Measurements from ENCODE around the gene SORL1-AS1.

SORL1-AS1 gene

DNA sequence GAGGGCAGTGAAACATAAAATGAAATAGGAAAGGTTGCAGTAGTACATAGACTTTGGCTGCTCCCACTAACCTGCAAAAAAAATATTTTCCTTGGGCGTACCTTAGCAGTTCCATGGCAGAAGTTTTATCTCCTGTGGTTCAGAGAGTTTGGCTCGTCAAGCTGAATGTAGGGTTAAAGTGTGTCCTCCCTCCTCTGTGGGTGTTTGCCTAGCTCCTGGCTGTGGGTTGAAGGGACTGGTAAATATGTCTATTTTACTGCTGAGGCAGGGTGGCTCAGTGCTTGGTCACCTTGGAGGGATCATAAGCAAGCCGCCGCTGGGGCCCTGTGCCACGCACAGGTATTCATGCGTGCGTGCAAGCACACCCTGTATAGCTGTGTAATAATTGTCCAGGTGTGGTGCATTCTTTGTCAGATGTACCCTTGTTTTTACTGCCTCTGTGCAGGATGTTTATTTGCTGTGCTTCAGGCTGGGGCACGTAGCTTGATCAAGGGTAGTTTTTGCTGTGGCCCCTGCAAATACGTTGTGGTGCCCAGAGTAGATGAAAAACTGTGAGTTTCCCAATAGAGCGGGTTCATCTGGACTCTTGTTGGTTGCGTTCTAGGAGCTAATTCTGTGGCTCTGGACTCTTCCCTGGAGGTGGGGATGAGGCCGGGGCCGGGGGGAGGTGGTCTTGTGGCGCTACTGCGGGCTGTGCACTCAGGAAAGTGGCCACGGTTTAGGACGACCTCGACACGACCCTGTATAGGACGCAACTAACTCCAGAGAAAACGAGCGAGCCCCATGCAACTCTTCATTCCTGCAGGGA lies 1.4 kb downstream of the SORL1-AS1 start:
- no peak for DNase-seq

DNA sequence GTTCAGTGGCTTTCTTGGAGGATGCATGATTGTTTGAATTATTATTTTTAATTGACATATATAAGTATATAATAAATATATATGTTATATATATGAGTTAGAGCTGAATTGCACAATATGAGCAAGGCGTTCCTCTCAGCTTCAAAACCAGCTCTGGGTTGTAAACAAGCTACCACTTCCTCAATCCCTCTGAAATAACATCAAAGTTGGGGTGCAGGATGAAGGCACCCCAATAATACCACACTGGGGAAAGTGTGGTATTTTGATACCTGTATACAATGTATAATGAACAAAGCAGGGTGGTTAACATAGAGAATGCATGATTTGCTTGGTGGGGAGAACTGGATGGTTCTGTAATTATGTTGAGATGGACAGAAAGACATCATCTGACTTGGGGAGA lies 2.4 kb downstream of the SORL1-AS1 start:
- no peak for DNase-seq

DNA sequence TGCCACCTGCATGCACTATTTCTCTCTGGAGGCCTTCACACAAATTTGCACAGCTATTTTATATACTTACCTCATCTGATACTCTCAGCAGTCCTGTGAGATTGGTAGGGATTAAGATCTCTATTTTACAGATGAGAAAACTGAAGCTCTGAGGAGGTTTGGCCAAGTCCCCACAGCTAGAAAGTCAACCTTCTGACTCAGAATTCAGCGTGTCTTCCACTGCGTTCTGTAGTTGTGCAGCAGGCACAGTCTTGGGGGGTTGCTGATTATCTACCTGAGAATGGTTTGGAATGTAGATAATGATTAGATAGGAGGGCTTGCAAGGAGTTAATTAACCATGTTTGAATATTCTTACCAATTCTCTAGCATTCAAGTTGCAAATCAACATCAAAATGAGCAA lies 3.1 kb downstream of the SORL1-AS1 start:
- DNase-seq: no peak

DNA sequence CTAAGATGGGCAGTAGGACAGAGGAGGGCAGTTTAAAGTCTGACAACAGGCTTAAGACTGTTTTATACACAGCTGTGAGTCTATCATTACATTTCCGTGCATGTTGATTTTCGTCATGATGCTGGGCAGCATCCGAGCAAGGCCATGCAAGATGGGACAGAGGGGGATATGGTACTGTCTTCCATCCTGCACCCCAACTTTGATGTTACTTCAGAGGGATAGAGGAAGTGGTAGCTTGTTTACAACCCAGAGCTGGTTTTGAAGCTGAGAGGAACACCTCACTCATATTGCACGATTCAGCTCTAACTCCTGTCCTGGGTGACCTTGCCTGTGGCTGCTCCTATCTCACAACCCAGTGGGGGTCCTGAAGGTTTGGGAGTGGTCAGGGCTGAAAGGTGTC lies 3.6 kb downstream of the SORL1-AS1 start:
- no peak for DNase-seq

DNA sequence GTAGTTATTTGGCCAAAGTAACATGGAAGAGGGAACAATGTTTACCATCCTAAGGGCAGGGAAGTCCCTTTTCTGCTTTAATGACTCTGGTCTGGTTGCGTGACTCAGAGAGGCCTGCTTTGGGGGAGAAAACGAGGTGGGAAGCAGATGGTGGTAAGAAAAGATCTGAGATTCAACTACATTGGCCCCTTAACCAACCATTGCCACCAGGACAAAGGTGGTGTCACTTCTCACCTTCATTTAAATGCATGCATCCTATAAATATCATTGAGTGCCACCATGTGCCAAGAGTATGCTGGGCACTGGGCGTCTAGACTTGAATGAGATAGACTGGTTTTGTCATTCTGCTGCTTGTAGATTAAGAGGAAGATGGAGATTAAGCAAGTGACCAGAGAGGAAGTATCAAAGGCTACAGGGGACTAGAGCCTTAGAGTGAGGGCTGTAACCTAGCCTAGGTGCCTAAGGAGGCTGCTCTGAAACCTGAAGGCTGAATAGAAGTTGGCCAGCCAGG lies 4.3 kb downstream of the SORL1-AS1 start:
- peak; percentile 73 for DNase-seq

DNA sequence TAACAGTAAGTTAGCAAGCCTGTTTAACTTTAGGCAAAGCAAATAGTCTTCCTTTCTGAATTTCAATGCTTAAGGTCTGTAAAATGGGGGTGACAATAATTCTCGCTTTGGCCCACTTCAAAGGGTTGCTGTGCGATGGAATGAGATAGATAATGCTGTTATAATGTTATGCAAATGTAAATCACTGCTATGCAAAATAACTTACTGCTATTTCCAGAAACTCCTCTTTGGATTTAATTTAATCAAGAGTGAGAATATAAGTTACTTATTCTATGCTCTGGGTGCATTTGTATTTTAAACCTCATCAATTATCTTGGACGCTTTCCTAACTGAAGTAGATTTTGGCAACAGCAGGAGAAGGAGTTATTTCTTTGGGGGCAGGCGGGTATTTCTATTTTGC lies 4.8 kb downstream of the SORL1-AS1 start:
- no peak for DNase-seq

DNA sequence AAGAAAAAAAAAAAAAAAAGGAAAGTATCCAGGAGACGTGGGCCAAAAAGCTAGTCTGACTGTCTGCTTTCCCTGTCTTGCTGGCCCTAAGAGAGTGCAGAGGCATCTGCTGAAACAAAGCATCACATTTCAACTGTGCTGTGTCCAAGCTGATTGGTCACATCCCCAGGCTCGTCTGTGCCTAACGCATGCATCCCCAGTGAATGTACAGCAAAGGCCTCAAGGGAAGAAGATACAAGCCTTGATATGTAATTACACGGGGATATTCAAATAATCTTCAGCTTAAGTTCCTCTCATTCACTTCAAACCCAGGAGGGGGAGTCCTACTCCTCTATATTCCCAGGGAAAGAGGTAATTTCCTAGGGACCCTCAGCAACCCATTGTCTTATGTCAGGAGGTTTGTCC lies 6.0 kb downstream of the SORL1-AS1 start:
- peak; percentile 88 for DNase-seq

DNA sequence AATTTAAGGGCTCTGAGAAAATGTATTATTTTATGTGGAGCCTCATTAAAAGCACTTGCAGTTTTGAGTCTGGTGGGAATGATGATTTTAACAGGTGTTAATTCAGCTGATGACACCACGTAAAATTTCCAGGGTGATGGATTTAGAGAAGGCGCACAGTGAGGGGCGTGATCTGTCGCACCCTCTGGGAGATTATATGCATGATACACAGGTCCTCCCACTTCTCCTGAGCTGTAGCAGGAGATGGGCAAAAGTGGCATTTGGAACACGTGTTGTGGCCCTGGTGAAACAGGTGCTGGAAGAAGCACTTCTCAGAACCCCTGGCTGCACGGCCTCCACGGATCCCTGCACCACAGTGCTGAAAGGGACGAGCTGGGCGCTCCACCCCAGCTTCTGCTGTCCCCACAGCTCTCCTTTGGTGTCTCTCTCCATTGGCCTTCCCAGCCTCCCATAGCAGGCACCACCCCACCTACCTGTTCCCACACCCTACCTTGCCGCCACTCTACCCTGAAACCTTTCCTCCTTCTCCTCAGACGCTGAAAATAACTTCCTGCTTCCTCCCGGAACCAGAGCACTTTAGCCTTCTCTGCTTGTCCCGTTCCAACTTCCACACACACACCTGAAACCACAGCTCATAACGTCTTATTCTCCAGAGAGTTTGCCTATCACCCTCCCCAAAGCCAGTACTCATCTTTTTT lies 7.5 kb downstream of the SORL1-AS1 start:
- DNase-seq: no peak

DNA sequence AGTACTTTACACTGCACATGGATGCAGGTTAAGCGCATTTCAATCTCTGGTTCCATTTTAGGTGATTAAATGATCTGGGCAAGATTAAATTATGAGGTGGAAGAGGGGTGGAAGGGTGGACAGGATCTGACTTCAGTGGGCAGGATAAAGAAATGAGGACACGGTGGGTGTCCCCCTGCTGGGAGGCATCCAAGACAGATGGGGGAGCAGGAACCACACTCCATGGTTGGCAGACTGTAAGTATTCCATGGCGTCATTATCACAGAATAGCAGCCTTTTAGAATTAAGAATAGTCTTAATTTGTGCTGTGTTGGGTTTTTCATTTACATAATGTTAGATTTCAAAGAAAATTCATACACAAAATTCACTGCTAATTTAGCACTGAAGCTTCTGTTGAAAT lies 8.2 kb downstream of the SORL1-AS1 start:
- DNase-seq: no peak

DNA sequence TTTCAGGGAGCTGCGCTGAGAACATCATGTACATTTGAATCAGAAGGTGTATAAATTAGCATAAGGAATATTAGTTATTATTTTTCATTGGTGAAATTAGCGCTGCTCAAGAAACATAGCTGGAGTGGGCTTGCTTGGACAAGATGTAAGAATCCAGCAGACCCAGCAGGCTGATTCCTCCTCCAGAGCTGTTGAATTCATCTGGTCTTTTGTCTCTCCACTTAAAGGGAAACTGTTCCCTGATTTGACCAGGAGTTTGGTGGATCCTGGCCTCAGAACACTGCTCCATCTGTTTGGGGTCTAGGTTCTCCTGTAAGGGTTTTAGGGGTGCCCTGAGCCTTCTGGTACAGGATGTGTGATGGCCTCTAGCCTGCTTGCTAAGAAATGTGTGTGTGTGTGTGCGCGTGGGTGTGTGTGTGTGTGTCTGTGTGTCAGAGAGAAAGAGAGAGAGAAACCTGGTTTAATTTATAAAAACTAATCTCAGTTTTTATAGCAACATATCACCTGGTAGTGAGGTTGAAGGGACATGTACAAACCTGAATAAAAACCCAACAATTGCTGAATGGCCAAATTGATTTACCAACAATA lies 9.0 kb downstream of the SORL1-AS1 start:
- DNase-seq: no peak

DNA sequence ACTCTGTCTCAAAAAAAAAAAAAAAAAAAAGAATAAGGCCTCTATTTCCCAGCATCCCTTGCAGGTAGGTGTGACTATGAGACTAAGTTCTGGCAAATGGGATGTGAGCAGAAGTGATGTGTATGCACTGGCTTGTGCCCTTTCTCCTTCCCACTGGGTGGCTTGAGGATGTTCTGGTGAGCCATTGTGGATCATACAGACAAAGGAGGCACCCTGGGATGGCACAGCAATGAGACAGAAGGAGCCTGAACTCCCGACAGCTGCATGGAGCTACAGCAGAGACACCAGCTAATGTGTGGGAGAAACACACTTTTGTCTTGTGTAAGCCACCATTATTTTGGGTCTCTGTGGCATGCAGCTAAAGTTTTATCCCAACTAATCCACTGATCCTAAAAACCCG lies 11.2 kb downstream of the SORL1-AS1 start:
- DNase-seq: no peak

DNA sequence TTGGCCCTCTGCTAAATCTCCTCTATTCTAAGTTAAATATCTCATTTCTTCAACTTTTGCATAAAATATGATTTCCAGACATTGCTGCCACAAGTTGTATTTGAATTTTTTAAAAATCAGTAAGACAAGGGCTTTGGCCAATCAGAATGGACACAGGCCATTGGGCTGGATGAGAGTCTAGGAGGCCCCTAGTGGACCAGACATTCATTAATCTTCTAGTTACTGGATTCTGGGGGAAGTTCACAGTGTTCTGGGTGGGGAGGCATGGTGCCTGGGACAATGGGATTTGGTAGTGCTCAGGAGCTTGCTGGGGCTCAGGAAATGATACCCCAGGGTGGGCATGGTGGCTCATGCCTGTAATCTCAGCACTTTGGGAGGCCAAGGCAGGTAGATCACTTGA lies 13.0 kb downstream of the SORL1-AS1 start:
- DNase-seq: no peak

DNA sequence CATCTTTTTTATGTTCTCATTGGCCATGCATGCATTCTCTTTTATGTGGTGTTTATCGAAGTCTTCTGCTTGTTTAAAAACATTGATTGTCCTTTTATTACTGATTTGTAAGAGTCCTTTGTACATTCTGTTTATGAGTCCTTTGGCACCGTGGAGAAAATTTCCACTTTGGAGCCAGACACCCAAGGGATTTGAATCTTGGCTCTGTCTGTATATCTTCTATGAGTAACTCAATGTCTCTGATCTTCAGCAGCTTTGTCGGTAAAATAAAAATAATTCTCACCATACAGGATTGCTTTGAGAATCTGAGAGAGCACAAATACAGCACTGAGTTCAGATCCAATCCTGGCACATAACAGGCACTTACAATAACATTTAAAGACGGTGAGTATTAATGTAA lies 13.4 kb downstream of the SORL1-AS1 start:
- no peak for DNase-seq

DNA sequence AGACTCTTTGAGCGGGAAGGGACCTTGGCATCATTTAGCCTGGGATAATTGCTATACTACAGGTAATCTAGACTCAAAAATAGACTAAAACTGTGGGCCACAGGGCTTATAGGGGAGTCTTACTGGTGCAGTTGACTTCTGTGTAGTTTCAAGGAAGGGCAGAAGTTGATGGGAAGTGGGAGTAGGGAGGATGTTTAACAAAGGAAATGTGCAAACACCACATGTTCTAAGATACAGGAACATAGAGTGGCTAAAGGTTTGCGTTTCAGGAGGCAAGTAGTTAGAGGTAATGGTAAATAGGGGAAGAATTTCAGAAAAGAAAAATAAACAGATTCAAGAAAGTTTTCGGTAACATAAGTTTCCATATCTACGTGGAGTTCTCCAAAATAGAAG lies 15.1 kb downstream of the SORL1-AS1 start:
- no peak for DNase-seq

DNA sequence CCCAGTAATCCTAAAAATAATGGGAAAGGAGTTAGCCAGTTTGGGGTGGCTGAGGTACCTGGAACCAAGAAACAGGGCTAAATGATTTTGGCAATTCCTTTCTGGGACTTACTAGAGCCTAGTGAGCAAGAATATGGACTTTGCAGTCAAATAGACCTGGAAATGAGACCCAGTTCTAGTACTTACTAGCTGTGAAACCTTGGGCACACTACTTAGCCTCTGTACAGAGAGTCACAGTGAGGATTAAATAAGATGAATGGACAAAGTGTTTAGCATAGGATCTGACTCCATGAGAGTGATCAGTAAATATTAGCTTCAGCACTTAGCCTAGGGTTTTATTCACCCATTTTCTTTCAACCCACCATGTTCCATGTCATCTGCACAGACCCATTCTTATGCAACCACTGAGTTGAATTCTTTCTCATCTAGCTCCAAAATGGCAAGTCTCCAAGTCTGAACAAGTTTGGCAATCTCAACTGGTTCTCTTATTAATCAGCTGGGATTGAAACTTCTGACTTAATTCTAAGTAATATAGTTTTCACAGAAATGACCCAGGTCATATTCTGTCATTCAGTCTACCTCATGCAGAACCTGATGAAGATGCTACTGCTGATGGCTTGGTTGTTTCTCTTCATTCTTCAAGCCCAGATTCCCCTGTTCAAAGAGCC lies 15.6 kb downstream of the SORL1-AS1 start:
- DNase-seq: no peak

DNA sequence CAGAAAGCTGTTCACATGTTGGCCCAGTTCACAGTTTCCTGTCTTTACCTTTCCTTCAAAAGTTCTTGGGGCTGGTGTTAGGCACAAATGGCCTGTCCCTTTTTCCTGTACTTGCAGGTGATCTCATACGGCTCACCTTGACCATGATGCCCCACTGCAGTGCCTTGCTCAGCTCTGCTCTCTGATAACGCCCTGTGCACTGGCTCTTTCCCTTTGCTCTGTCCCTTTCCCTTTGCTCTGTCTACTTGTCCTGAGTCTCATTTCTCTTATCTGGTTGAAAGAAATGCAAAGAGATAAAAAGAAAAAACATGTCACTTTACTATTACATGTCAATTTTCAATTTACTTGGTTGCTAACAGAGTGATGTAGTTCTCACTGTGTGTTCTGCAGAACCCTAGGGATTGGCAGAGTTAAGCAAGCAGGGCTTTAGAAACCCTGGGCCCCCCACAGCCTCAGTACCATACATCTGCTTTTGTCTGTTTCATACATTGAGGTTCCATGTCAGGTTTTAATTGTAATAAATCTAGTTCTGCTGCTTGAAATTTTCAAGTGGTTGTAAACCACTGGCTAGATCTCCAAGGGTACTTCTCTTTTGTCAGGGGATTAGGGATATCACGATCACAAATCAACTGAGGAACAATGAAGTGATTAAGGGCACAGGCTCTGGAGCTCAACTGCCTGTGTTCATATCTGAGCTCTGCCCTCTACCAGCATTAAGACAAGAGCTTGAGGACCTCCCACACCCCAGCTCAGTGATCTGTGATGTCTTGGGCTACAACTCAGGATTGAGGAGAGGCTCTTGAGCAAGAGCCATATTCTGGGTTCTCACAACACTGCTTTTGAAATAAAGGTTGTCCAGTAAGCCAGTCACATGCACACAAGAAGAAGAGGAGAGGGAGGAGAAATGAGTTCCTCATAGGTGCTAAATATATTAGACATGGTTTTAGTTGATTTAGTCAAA lies 16.9 kb downstream of the SORL1-AS1 start:
- no peak for DNase-seq

DNA sequence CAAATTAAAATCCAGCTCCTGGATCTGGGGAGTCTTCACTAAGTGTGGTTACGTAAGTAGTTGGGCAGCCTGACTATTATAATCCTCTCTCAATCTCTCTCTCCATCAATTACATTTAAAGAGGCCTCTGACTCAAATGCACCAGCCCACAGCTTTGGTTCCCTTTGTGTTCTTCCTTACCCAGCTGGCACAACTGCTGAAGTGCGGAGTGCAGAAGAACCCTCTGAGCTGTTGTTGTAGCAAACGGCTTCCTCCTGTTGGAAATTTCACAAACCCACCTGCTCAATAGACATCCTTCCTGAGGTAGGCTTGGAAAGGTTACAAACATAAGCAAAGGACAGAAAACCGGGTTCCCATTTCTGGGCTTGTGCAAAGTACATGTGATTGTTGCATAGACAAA lies 17.6 kb downstream of the SORL1-AS1 start:
- DNase-seq: no peak

DNA sequence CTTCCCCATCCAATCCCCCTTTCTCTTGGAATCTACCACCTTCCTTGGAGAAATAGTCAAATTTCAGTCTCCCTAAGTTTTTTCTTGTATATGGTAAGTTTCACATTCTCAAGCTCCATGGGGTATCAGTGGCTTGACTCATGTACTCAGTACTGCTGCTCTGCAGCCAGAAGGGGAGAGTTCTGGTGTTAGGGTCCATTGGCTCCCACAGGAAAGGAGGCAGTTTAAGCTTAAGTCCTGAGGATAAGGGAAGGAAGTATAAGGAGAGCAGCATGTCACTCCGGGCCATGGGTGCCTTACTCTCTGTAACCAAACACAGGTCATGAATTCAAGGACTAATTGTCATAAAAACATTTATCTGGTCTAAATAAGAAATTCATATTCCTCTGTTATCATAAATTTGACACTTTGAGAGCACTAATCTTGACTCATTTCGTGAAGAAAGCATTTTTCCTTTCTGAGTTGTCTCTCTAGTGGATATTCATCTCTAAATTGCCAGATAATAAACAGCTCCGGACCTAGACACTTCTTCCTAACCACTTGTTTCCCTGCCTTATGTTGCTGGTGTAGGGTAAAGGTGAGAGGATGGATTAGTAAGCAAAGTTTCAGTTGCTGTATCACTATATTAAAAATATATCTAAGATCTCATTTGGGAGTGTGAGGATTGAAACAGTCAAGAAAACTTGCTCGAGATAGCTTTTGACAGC lies 20.8 kb downstream of the SORL1-AS1 start:
- no peak for DNase-seq

DNA sequence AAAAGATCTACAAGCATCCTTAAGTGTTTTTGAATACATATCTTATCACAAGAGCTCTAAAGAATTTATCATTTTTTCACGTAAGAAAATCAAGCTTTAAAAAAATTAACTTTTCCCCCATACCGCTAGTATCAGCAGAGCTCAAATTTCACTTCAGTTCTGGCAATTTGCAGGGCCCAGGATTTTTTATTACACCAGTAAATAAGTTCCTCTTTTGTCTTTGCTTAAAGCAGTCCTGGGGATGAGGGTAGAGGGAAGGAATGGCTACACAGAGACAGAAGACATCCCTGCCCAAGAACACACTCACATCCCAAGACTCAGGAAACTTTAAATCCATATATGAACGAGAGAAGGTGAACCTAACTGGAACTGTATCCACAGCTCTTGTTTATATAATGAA lies 23.2 kb downstream of the SORL1-AS1 start:
- DNase-seq: no peak

DNA sequence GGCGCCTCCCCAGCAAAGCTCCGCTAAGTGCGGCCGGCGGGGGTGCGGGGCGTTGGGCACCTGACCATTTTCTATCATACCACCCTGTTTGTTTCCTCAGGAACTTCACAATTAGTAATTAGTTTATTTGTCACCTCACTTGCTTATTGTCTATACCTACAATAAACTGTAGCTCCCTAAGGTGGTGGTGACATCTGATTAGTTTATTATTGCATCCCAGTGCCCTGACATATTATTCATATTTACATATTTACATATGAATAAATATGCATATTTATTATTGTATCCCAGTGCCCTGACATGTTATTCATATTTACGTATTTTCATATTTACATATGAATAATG lies 25.4 kb downstream of the SORL1-AS1 start:
- no peak for DNase-seq

Measured in islet precursor cell (in vitro differentiated cells).